GM12872 (cell line): ENCODE measurements around the gene WNT3A.

Source experiments
- TF ChIP-seq, protein P1 (sequence below): IDR thresholded peaks from 3 replicates; pipeline ENCODE4 v1.5.1; 2011; ENCODE audit warnings: low read depth, mild to moderate bottlenecking, low read length, moderate library complexity; ENCODE audit not compliant: insufficient read depth

The WNT3A gene

DNA sequence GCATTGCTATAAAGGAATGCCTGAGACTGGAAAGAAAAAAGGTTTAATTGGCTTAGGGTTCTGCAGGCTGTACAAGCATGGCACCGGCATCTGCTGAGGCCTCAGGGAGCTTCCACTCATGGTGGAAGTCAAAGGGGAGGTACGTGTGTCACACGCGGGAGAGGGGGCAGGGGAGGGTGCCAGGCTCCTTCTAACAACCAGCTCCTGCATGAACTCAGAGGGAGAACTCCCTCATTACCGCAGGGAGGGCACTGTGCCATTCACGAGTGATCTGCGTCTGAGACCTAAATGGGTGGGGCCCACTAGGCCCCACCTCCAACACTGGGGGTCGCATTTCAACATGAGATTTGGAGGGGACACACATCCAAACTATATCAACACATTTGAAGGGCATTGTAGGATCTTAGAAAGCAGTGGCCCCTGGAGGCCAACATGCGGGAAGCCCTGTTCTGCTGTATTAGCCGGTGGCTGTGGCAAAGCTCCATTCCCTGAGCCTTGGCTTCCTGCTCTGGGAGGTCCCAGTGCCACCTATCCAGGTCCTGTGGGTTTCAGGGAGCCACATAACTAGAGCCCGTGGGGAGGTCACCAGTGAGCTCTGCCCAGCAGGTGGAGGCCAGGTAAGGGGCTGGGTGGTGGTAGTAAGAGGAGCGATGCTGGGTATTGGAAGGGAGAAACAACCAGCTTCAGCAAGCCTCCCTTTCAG, 10.0 kb downstream of the WNT3A start:
- TF ChIP-seq, protein P1, sequence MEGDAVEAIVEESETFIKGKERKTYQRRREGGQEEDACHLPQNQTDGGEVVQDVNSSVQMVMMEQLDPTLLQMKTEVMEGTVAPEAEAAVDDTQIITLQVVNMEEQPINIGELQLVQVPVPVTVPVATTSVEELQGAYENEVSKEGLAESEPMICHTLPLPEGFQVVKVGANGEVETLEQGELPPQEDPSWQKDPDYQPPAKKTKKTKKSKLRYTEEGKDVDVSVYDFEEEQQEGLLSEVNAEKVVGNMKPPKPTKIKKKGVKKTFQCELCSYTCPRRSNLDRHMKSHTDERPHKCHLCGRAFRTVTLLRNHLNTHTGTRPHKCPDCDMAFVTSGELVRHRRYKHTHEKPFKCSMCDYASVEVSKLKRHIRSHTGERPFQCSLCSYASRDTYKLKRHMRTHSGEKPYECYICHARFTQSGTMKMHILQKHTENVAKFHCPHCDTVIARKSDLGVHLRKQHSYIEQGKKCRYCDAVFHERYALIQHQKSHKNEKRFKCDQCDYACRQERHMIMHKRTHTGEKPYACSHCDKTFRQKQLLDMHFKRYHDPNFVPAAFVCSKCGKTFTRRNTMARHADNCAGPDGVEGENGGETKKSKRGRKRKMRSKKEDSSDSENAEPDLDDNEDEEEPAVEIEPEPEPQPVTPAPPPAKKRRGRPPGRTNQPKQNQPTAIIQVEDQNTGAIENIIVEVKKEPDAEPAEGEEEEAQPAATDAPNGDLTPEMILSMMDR: no peak

DNA sequence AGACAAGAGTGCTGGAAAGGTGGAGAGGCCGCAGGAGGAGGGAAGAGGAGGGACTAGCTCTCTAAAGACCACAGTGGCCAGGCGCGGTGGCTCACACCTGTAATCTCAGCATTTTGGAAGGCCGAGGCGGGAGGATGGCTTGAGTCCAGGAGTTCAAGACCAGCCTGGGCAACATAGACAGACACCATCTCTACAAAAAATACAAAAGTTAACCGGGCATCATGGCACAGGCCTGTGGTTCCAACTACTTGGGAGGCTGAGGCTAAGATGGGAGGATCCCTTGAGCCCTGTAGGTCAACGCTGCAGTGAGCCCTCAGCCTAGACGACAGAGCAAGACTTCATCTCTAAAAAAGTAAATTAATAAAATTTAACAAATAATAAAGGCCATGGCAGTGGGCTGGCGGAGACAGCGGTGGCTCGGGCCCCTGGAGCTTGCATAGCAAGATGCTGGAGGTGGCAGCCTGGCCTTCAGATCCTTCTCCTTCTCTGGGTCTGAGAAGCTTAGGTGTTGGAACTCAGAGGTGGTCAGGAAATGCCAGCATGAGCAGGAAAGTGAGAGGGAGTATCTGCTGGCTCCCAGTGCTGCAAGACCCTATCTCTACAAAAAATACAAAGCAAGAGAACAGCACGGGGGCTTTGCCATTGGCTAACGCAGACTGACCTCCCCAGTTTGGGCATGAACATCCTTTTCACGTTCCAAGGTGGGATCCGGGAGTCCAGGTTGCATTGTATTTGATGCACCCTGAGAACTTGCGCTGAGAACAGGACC, 10.7 kb downstream of the WNT3A start:
- TF ChIP-seq, protein P1: no peak

DNA sequence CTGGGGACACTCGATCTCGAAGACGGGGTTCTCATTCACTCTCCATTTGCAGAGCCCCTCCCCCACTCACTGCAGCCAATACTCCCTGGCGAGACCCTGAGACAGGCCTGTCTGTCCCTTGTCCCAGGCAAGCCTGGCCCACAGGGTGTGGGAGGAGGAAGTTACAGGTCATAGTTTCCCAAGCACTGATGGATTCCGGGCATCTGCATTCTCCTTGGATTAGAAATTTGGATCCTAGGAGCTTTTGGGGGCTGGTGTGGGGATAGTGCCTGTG, 11.3 kb downstream of the WNT3A start:
- TF ChIP-seq, protein P1: no peak

DNA sequence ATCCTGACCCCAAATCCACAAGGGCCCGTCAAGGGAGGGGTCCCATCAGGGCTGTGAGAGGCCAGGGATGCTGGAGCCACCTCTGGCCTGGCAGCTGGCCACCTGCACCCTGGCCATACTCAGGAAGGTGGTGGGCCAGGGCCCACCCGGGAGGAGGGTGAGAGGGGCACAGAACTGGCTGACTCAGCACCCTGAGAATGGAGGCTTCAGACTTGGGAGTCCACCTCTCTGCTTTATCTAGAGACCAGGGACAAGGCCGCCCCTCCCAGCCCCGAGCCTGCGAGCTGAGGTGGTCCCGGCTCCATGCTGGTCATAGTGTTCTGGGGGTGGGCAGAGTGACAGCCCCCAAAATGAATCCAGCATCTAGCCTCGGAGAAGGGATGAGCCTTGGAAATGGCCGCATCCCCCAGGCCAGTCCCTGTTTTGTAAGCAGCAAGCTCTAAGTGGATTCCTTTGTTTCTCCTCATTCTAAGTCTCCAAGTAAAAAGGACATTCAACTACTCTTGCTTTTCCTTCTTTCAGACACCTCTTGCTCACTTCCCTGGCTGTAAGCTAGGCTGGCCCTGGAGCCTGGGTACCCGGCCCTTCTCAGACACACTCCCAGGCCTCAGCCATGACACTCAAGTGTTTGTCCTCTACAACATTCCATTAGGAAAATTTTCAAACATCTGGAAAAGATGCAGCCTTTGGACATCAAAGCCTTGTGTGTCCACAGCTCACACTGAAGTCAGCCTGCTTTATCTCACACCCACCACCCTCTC, 12.3 kb downstream of the WNT3A start:
- TF ChIP-seq, protein P1: no peak

DNA sequence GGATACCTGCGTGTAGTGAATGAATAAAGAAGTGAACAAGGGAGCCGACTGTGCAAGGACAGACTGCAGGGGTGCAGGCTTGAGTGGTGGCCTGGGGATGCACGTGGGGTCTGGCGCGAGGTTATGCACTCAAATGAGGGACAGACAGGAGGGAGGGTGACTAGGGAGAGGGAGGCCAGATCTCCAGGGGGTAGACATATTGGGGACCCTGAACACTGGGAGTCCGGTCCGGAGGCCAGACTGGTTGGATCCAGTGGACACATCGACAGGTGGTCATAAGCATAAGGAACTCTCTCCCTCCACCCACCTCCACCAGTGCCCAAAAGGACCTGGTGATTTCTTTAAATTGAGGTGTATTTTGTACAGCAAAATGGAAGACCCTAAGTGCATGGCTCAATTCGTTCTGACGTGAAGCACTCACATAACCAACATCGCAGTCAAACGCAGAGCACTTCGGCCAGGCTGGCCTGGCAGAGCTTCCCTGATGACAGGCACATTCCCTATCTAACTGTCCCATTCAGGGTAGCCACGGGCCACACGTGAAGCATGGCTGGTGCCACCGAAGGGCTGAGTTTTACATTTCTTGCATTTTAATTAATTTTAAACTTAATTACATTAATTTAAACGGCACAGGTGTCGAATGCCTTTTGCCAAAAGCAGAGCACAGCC, 14.0 kb downstream of the WNT3A start:
- TF ChIP-seq, protein P1: no peak

DNA sequence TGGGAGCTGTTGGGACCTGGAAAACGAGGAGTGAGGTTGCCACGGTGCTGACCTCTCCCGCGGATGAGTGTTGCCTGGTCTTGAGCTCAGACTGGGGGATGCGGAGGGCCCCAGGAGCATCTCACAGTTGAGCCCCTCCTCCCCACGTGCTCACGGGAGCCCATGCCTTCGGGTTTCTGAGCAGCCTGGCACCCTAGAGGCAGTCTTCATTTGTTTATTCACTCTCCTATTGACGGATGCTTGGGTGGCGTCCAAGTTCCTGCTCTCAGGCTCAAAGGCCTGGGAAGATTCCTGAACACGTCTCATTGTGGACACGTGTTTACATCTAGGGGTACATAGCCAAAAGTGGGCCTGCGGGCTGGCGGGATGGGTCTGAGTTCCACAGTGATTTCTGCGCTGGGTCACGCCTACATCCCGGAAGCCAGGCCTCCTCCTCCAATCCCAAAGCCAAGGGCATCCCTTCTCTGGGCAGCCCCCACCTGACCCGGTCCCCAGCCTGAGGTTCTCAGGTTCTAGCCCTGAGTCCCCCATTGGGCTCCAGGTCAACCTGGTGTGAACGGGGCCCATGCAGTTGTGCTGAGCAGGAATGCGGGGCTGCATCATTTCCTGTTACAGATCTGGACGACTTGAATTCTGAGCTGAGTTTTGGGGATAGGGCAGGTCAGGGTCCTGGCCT, 14.7 kb downstream of the WNT3A start:
- TF ChIP-seq, protein P1: no peak
